GM12878 (cell line): ENCODE measurements around the gene OR4E2. TPM values are rescaled to one million over a fixed set of nuclear protein-coding genes. Genes with fewer than 3 reads are reported as not detected.

Experiments
- ATAC-seq: fragments of 200-7000 bp; cut with Tn5 transposase; 3 replicates; pipeline ENCODE4 v1.9.1; 2020; ENCODE audit warnings: mild to moderate bottlenecking, moderate library complexity
- BruUV-seq: library from RNA; stranded (reverse); fragments of 400-500 nt; replicated peaks from 2 replicates; lab custom pipeline; 2021; lab: Mats Ljungman, UMichigan
- CTCF ChIA-PET: fragments of 300-600 bp; sonication (Branson Sonifier 250); formaldehyde crosslinking; extraction: SDS; loops from one replicate; lab custom pipeline; 2021; ENCODE audit warnings: inconsistent platforms; lab: Yijun Ruan, JAX
- POLR2A ChIA-PET: fragments of 350-600 bp; formaldehyde crosslinking; extraction: SDS; loops from one replicate; lab custom pipeline; 2021; ENCODE audit warnings: inconsistent platforms; lab: Charles Lee
- RAD21 ChIA-PET: fragments of 300-600 bp; sonication (Branson Sonifier 250); formaldehyde crosslinking; loops from one replicate; lab custom pipeline; 2023; ENCODE audit warnings: antibody characterized with exemption; ENCODE audit not compliant: unreplicated experiment; lab: Charles Lee
- SMC1A ChIA-PET: fragments of 300-600 bp; sonication (Branson Sonifier 250); formaldehyde crosslinking; loops from one replicate; lab custom pipeline; 2023; ENCODE audit not compliant: unreplicated experiment, uncharacterized antibody; lab: Charles Lee
- DNase-seq: peaks from one replicate; pipeline ENCODE4 v3.0.0-alpha.2; 2011; ENCODE audit warnings: low read depth, low spot score
- FAIRE-seq: peaks from 3 replicates; lab custom pipeline; 2011; peaks lifted over from hg19 to GRCh38; lab: Jason Lieb, UNC
- H2AFZ ChIP-seq: 2 replicates; pipeline ENCODE4 v1.6.0; 2011; ENCODE audit warnings: low read depth, low read length, control low read depth; ENCODE audit not compliant: control insufficient read depth
- H3K27ac ChIP-seq: 2 replicates; pipeline ENCODE4 v1.5.1; 2011; ENCODE audit warnings: control low read depth; ENCODE audit not compliant: control insufficient read depth, insufficient read depth
- H3K27me3 ChIP-seq, 2 experiments: replicated peaks in 1 of 2; 2 replicates each; pipeline versions ENCODE4 v1.6.0 to v1.6.1; 2011; ENCODE audit warnings: low read length in 1 of 2; ENCODE audit not compliant: control insufficient read depth in 2 of 2, insufficient read depth in 2 of 2
- H3K36me3 ChIP-seq, 2 experiments: 2 replicates each; pipeline ENCODE4 v1.5.1; 2011; ENCODE audit warnings: low read length in 1 of 2; ENCODE audit not compliant: control insufficient read depth in 2 of 2, insufficient read depth in 2 of 2
- H3K4me1 ChIP-seq: 2 replicates; pipeline ENCODE4 v1.6.1; 2011; ENCODE audit warnings: mild to moderate bottlenecking, low read length, moderate library complexity, mixed read lengths; ENCODE audit not compliant: control insufficient read depth, insufficient read depth
- H3K4me2 ChIP-seq: 2 replicates; pipeline ENCODE4 v1.6.0; 2011; ENCODE audit warnings: control low read depth; ENCODE audit not compliant: control insufficient read depth, insufficient read depth
- H3K4me3 ChIP-seq: fragments of 200-600 bp; sonication (generic); 2 replicates; pipeline ENCODE4 v1.5.1; 2016
- H3K79me2 ChIP-seq: 2 replicates; pipeline ENCODE4 v1.6.0; 2011; ENCODE audit warnings: low read length; ENCODE audit not compliant: control insufficient read depth, insufficient read depth
- H3K9ac ChIP-seq: 2 replicates; pipeline ENCODE4 v1.8.0; 2011; ENCODE audit warnings: low read length, control low read depth, mixed read lengths; ENCODE audit not compliant: control insufficient read depth, insufficient read depth
- H3K9me3 ChIP-seq: replicated peaks from 3 replicates; pipeline ENCODE4 v1.5.1; 2011; ENCODE audit warnings: mild to moderate bottlenecking, low read length; ENCODE audit not compliant: control insufficient read depth, insufficient read depth
- H4K20me1 ChIP-seq: 2 replicates; pipeline ENCODE4 v1.6.0; 2011; ENCODE audit not compliant: control insufficient read depth, insufficient read depth
- CEBPB ChIP-seq, 2 experiments: fragments of 150-350 bp in 1 of 2; IDR thresholded peaks; 2 replicates each; pipeline ENCODE4 v1.6.1; 2012 to 2014; ENCODE audit warnings: low read depth in 2 of 2, low read length in 2 of 2, borderline replicate concordance in 1 of 2, inconsistent platforms in 1 of 2
- MYC ChIP-seq: IDR thresholded peaks from 2 replicates; pipeline ENCODE4 v1.6.1; 2011; ENCODE audit warnings: mild to moderate bottlenecking, low read length, moderate library complexity, inconsistent platforms; ENCODE audit not compliant: insufficient read depth, insufficient replicate concordance, insufficient read length, severe bottlenecking
- NFXL1 ChIP-seq: fragments of 450-650 bp; IDR thresholded peaks from 2 replicates; pipeline ENCODE4 v1.6.1; 2017; ENCODE audit warnings: antibody characterized with exemption, mild to moderate bottlenecking, borderline replicate concordance
- RAD21 ChIP-seq: IDR thresholded peaks from 2 replicates; pipeline ENCODE4 v1.6.1; 2011; ENCODE audit warnings: mild to moderate bottlenecking, low read depth, low read length, moderate library complexity; ENCODE audit not compliant: insufficient read depth
- STAT3 ChIP-seq: IDR thresholded peaks from 2 replicates; pipeline ENCODE4 v1.6.1; 2011; ENCODE audit warnings: low read depth, low read length, improper control_type of control experiment
- TCF3 ChIP-seq: IDR thresholded peaks from 2 replicates; pipeline ENCODE4 v1.6.1; 2012; ENCODE audit warnings: low read depth, mild to moderate bottlenecking, low read length, borderline replicate concordance; ENCODE audit not compliant: insufficient read depth
- whole genome bisulfite sequencing: methylation state at CpG from one replicate; pipeline ENCODE4 v1.1.6; 2016; ENCODE audit warnings: low lambda C conversion rate; ENCODE audit not compliant: insufficient replicate concordance, insufficient coverage; ENCODE audit errors: missing lambda C conversion rate; 5-methylcytosine and 5-hydroxymethylcytosine counted together
- in situ Hi-C: fragments of 300-500 bp; cut with MboI; formaldehyde crosslinking; loops from 9 replicates; pipeline ENCODE4 v1.14.3; 2018; ENCODE audit warnings: mixed read lengths
- intact Hi-C: fragments of 100-400 bp; cut with micrococcal nuclease; formaldehyde crosslinking; loops from one replicate; pipeline ENCODE4 v1.14.2; 2022; ENCODE audit not compliant: unreplicated experiment
- polyA plus RNA-seq, 11 experiments: library from polyadenylated mRNA; depleted of rRNA in 4 of 11; unstranded in 6 of 11; stranded (reverse) in 5 of 11; fragments of >200 nt; fragmentation: Nextera tagmentation in 4 of 11; fragmentation: Illumina TruSeq in 1 of 11; extraction: Ambion mirVana in 4 of 11; extraction: Trizol in 1 of 11; gene quantifications; 1 replicate in 1 of 11; 2 replicates in 10 of 11; pipeline versions ENCODE4 v1.2.1 to v1.2.3, GENCODE V29; 2011 to 2016; ENCODE audit warnings: inconsistent platforms in 2 of 11, missing spikeins in 2 of 11, low read depth in 1 of 11
- total RNA-seq, 4 experiments: library from RNA; depleted of rRNA in 3 of 4; stranded (reverse); fragments of >200 nt in 3 of 4; fragmentation: Illumina TruSeq in 1 of 4; extraction: Trizol in 1 of 4; gene quantifications; 2 replicates each; pipeline versions ENCODE4 v1.2.1 to v1.2.3, GENCODE V29; 2013 to 2021
- TF ChIP-seq, protein P1 (sequence below): fragments of 450-650 bp; IDR thresholded peaks from 2 replicates; pipeline ENCODE4 v1.6.1; 2017; ENCODE audit warnings: mild to moderate bottlenecking, moderate library complexity
- TF ChIP-seq, protein P2 (sequence below), 3 experiments: IDR thresholded peaks in 2 of 3; conservative IDR thresholded peaks in 1 of 3; 2 replicates each; pipeline ENCODE4 v1.5.1; 2011; ENCODE audit warnings: low read depth in 3 of 3, low read length in 3 of 3, mild to moderate bottlenecking in 3 of 3, control low read depth in 2 of 3, moderate library complexity in 2 of 3, inconsistent platforms in 1 of 3, mixed read lengths in 1 of 3; ENCODE audit not compliant: control insufficient read depth in 2 of 3, insufficient read depth in 1 of 3; ENCODE audit errors: extremely low read depth in 1 of 3

Gene OR4E2
- total and polyA plus RNA-seq, 10 of the 15 experiments (the other 5 are each of a cell fraction or from before 2014, with no cell fraction given) = not detected

DNA sequence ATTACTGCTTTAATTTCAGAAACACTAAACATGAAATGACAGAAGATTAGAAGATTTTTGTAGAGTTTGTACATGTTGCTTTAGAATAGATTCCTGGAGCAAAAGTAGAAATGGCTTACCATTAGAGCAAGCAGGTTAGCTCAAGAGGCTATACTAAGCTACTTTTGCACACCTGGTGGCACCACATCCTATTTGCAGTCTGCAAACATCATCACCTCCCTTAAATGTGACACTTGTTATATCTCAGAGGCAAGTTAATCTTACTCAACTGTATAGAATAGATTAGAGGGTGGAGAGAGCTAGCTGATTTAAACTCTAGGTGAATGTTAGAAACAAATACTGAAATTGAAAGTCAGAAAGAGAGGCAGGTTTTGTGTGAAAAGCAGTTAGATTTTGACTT lies 50.7 kb downstream of the OR4E2 start (continued):
- TF ChIP-seq, protein P1, sequence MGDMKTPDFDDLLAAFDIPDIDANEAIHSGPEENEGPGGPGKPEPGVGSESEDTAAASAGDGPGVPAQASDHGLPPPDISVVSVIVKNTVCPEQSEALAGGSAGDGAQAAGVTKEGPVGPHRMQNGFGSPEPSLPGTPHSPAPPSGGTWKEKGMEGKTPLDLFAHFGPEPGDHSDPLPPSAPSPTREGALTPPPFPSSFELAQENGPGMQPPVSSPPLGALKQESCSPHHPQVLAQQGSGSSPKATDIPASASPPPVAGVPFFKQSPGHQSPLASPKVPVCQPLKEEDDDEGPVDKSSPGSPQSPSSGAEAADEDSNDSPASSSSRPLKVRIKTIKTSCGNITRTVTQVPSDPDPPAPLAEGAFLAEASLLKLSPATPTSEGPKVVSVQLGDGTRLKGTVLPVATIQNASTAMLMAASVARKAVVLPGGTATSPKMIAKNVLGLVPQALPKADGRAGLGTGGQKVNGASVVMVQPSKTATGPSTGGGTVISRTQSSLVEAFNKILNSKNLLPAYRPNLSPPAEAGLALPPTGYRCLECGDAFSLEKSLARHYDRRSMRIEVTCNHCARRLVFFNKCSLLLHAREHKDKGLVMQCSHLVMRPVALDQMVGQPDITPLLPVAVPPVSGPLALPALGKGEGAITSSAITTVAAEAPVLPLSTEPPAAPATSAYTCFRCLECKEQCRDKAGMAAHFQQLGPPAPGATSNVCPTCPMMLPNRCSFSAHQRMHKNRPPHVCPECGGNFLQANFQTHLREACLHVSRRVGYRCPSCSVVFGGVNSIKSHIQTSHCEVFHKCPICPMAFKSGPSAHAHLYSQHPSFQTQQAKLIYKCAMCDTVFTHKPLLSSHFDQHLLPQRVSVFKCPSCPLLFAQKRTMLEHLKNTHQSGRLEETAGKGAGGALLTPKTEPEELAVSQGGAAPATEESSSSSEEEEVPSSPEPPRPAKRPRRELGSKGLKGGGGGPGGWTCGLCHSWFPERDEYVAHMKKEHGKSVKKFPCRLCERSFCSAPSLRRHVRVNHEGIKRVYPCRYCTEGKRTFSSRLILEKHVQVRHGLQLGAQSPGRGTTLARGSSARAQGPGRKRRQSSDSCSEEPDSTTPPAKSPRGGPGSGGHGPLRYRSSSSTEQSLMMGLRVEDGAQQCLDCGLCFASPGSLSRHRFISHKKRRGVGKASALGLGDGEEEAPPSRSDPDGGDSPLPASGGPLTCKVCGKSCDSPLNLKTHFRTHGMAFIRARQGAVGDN = no peak
- no peak for TF ChIP-seq CEBPB (IDR thresholded peaks at IDR 0.05; ENCODE audit: borderline replicate concordance in 1 of 2, low read depth in 2 of 2, low read length in 2 of 2)
- no peak for TF ChIP-seq NFXL1
- no peak for TF ChIP-seq TCF3
- no peak for TF ChIP-seq STAT3

DNA sequence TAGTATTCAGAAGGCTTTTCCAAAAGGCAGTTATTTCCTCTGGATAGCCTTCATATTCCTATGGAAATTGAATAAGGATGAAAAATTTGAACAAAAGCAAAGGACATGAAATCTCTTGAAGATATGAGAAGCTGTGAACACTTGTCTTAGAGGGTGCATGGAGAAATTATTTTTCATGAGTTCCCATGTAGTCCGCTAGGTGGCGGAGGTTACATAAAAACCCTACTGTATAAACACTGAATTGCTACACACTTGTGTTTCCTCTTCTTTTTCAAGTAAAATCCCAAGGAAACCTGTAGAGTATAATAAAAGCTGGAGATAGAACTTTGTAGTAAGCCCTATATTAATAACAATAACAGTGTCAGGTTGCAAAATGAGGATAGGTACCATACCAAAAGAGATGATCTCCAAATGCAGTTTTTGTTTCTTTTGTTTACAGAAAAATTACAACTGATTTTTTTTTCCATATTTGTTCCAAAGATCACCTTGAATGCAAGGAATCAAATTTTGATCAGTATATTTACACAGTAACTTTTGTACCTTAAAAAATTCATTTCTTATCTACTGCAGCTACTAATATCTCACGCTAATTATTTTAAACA lies 57.8 kb downstream of the OR4E2 start:
- RAD21 ChIA-PET = no interaction called here
- no peak for DNase-seq
- no peaks in the 10 kb centered on the region for H3K36me3 ChIP-seq
- ATAC-seq = peak; percentile 82
- no peaks in the 10 kb centered on the region for H3K79me2 ChIP-seq
- BruUV-seq = no TSS peak
- 29% methylated on average over 3 of the region's 3 CpGs for WGBS
- TF ChIP-seq MYC (no peak), RAD21 (peak; percentile 23; the same call in 1 of the 2 replicates)
- TF ChIP-seq, protein P2, sequence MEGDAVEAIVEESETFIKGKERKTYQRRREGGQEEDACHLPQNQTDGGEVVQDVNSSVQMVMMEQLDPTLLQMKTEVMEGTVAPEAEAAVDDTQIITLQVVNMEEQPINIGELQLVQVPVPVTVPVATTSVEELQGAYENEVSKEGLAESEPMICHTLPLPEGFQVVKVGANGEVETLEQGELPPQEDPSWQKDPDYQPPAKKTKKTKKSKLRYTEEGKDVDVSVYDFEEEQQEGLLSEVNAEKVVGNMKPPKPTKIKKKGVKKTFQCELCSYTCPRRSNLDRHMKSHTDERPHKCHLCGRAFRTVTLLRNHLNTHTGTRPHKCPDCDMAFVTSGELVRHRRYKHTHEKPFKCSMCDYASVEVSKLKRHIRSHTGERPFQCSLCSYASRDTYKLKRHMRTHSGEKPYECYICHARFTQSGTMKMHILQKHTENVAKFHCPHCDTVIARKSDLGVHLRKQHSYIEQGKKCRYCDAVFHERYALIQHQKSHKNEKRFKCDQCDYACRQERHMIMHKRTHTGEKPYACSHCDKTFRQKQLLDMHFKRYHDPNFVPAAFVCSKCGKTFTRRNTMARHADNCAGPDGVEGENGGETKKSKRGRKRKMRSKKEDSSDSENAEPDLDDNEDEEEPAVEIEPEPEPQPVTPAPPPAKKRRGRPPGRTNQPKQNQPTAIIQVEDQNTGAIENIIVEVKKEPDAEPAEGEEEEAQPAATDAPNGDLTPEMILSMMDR (IDR thresholded peaks at IDR 0.05 in 2 of 3, conservative IDR thresholded peaks at IDR 0.05 in 1 of 3; ENCODE audit: control insufficient read depth in 2 of 3, extremely low read depth in 1 of 3, insufficient read depth in 1 of 3, low read depth in 3 of 3, low read length in 3 of 3) = peak; percentile 57 to 78 (median 71)
- TF ChIP-seq, all 136 proteins: peak for 2
- ChIA-PET POLR2A (no interaction called here), CTCF (interaction anchor here (0.9 to 3.1 kb wide), 15 partner anchors 9 to 213 kb away, joined by 3 to 18 read pairs (median 5); no protein-coding TSS in a partner anchor), SMC1A (interaction anchor here (0.6 to 1.7 kb wide), 3 partner anchors 10 to 213 kb away, joined by 3 to 7 read pairs (median 3); no protein-coding TSS in a partner anchor)
- Histone ChIP-seq H3K9ac (no peak overlapping the region), H3K27me3 (no peaks in the 10 kb centered on the region), H3K4me1 (no peaks in the 10 kb centered on the region), H3K9me3 (no peaks in the 10 kb centered on the region), H3K4me2 (no peak overlapping the region), H3K27ac (no peak overlapping the region), H2AFZ (no peak overlapping the region), H3K4me3 (no peak overlapping the region), H4K20me1 (no peaks in the 10 kb centered on the region)
- in situ Hi-C loops (no loop called here), intact Hi-C loops (no loop called here)
- FAIRE-seq = peak; percentile 93
